ENCODE results near the gene CCDC68. TPM values are rescaled to one million over a fixed set of nuclear protein-coding genes. Genes with fewer than 3 reads are reported as not detected.

CCDC68 gene
- total RNA-seq, 1 experiment from 2014 or later, result 0.36 TPM

GRCh38 chr18:54852780-54853675 is 106.2 kb downstream of the CCDC68 start:
- no peaks in the 10 kb centered on the region for H3K27me3 ChIP-seq
- no peaks in the 10 kb centered on the region for H3K36me3 ChIP-seq
- H3K9me3 ChIP-seq (replicated peaks), result no peaks in the 10 kb centered on the region
- H3K4me3 ChIP-seq, result no peak overlapping the region
- DNase-seq, result no peak
- H3K27ac ChIP-seq, result no peak overlapping the region
- no peaks in the 10 kb centered on the region for H3K4me1 ChIP-seq

Other genes with a start within 250 kb of the CCDC68 start
- gene RAB27B, start 131.0 kb downstream of the CCDC68 start, total RNA-seq (2014; rRNA removed; shearing (Covaris generic)), result not detected in 2 replicates